Raji (cell line): ENCODE results near the gene ADAMTS2.

Experiments used
- POLR2A ChIP-seq: IDR thresholded peaks from 2 replicates; pipeline ENCODE4 v1.6.1; 2011; ENCODE audit warnings: low read depth, low read length, control low read depth; ENCODE audit not compliant: insufficient read depth

ADAMTS2 gene

GRCh38 chr5:179132586-179133355, 212.5 kb downstream of the ADAMTS2 start:
- TF ChIP-seq POLR2A: no peak

DNA sequence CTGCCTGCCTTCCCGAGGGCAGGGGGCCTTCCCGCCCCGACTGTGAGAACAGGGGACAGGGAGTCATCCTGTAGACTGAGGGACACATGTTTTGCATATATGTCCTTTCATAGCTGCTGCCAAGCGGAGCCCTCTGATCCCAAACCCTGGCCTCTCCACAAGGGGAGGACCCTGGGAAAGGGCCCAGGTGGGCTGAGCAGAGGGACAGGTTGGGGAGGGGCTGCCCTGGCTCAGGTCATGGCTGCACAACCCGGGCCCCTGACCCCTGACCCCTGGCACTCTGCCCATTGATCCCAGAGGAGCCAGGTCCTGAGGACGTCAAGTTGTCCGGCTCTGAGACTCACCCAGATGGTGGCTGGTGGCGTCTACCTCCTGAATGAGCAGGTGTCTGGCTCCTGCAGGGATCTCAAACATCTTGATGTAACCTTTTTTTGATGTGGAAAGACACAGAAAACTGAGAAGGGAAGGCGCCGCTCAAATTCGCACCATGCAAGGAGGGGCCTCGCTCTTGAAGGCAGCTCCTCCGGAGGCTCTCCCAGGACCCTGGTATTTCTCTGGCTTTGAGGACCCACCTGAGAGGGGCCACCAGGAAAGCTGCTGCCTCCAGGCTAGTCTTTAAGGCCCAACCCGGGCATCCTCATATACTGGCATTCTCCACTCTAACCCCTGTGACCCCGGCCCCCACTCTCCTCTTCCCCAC, 213.2 kb downstream of the ADAMTS2 start:
- no peak for TF ChIP-seq POLR2A

DNA sequence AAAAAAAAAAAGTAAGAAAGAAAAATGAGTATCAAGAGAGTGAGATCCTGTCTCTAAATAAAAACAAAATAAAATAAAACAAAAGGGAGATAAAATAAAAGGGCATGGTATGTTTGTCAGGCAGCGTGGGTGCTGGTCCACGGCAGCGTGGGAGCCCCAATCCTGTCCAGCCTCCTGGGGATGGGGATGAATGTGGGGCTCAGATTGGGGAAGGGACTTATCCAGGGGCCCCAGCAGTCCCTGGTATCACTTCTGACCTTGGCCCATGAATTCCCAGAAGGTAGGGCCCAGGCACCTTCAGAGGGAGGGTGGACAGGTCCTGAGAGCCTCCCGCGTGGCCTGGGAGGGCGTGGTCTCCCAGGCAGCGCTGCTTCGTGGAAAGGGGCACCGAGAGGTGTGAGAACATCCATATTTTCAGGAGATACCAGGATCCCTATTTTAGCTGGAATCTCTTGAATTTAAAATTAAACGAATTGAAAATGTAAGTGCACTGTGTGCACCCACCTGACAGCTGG, 213.9 kb downstream of the ADAMTS2 start:
- no peak for TF ChIP-seq POLR2A

- TF ChIP-seq POLR2A: no peak
These were observed 215.1 kb downstream of the ADAMTS2 start for GRCh38 chr5:179130101-179130681.

- no peak for TF ChIP-seq POLR2A
These were observed 215.6 kb downstream of the ADAMTS2 start for GRCh38 chr5:179129607-179130071.

- no peak for TF ChIP-seq POLR2A
These were observed 216.3 kb downstream of the ADAMTS2 start for GRCh38 chr5:179128976-179129375.

DNA sequence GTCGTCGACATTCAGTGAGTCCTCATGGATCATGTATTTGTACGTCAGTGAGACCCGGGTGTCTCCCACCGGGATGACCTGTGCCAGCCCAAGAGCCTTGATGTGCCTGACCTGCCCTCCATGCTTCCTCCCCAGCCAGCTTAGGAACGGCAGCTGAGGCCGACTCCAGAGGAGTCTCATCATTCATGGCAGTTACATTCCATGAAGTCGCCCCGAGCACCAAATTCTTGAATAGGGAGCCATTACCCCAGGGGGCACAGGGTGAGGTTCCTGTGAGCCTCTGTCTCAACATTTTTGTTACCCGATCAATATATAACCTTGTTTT, 217.3 kb downstream of the ADAMTS2 start:
- TF ChIP-seq POLR2A: no peak

DNA sequence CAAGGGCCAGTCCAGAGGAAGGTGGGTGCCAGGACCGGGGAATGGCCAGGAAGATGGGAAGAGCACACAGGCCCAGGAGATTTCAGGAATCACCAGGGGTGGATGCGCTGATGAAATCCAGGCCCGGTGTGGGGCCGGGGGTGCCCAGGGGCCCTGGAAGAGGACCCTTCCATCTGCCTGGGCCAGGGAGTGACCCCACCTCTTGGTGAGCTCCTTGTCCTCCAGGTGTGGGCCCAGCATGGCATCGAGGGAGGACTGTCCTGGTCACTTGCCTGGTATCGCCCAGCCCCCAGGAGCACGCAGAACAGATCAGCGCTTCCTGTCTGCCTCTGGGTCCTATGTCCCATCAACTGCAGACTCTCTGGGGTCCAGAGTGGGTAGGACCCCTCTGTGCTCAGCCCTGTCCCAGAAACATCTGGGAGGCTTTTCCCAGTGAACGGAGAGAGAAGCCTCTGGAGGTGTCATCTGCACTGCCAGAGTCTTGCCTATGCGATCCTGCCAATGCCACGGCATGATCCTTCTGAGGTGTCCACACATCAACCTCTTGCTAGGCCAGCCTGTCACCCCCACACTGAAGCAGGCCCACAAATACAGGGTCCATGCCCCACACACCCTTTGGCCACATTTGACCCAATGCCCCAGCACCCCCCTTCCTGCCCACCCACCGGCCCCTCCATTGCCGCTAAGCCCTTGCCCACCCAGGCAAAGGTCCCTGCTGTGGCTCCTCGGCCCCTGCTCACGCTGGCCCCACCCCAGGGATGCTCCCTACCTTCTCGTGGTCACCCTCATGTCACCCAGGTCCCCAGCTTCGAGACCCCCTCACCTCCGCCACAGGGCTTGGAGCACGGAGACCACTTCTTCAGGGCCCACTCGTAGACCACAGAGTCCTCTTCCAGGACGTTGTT, 217.9 kb downstream of the ADAMTS2 start:
- no peak for TF ChIP-seq POLR2A

DNA sequence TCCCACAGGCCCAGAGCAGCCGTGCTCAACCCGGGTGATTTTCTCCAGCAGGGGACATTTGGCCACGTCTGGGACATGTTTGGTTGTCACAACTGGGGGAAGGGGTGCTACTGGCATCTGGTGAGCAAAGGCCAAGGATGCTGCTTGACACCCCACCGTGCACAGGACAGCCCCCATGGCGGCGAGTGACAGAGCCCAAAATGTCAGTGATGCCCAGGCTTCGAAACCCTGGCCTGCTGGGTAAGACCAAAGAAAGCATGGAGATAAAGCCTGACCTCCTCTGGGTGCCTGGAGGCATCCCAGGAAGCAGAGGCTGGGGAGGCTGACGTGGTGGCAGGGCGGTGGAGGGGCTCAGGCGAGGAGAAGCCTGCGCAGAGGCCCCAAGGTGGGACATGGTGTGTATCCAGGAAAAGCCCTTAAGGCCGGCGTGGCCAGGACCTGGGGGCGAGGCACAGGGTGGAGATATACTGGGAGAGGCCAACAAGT, 218.7 kb downstream of the ADAMTS2 start:
- no peak for TF ChIP-seq POLR2A

DNA sequence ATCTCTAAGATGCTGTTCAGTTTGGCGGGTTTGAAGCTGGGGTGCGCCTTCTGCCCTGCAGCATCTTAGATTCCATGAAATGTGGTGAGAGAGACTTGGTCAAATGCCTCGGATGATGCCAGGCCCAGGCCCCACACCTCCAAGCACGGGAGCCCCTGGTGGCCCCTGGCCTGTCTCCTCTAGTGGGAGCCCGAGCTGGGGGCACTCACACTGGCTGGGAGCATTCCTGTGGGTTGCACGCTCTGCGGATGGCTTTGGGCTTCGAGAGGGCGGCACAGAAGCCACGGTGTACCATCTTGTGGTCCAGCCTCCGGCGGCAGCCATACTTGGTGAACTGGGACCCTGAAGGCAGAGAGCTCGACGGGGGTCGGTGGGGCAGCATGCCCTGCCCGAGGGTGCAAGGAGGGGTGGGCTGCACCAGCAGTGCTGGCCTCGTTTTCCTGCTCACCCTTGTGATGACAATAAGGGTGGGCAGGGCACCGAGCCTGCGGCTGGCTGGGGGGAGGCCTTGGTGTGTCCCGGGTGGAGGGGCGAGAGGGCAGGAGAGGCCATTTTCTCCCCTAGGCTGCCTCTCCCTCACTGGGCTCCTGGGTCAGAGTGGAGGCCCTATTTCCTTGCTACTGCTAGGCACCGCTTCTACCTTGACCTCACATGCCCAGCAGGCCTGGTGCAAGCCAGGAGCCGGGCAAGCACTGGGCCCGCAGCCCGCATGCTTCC, 219.3 kb downstream of the ADAMTS2 start:
- no peak for TF ChIP-seq POLR2A

DNA sequence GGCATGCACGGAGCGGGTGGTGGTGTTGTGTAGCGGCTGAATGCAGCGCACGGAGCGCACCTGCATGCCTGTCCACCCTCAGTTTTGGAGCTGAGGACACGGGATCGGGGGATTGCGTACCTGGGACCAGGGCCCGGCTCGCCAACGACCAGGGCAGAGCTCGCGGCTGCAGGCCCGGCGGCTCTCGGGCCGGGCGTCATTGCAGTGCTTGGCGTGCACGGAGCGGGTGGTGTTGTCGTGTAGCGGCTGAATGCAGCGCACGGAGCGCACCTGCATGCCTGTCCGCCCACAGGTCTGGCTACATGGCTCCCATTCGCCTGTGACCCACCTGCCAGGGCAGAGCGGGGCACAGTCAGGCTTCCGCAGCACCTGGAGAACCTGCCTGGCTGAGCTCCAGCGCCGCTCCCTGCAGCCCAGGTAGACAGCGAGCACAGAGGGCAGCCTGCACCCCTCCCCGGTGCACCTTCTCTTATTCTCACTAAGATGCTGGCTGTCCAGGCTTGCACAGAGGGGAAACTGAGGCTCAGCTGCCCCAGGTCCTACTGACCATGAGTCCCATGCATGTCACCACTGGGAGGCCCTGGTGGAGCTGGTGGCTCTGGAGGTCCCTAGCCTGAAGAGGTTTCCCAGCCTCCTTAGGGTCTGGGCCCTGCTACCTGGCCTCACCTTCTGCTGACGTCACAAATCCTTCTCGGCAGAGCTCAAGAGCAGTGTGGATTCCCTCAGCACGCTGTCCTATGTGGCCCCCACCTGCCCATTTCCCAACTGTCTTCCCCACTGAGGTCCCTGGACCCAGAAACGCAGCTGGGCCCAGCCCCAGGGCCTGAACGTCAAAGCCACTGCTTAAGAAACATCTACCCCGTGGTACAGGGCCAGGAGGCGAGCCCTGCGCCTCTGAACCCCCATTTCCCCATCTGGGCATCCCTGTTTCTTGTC, 220.1 kb downstream of the ADAMTS2 start:
- no peak for TF ChIP-seq POLR2A

DNA sequence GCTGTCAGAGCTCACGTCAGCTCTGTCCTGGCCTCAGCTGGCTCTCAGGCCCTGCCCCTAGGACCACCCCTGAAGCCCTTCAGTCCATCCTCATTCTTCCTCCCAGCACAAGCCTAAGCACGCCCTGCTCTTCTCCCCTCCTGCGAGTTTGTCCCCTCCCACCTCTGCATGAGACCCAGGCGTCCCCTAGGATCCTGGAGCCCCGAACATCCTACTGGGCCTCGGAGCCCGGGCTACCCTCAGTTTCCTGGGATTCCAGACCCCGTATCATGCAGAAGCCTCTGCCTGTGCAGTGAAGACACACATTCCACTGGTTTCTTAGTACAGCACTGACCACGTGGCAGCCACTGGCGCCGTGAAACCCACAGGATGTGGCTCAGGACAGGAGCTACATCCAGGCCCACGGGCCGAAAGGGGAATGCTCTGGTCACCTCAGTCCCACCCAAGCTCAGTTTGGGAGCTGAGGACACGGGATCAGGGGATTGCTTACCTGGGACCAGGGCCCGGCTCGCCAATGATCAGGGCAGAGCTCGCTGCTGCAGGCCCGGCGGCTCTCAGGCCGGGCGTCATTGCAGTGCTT, 220.9 kb downstream of the ADAMTS2 start:
- no peak for TF ChIP-seq POLR2A

DNA sequence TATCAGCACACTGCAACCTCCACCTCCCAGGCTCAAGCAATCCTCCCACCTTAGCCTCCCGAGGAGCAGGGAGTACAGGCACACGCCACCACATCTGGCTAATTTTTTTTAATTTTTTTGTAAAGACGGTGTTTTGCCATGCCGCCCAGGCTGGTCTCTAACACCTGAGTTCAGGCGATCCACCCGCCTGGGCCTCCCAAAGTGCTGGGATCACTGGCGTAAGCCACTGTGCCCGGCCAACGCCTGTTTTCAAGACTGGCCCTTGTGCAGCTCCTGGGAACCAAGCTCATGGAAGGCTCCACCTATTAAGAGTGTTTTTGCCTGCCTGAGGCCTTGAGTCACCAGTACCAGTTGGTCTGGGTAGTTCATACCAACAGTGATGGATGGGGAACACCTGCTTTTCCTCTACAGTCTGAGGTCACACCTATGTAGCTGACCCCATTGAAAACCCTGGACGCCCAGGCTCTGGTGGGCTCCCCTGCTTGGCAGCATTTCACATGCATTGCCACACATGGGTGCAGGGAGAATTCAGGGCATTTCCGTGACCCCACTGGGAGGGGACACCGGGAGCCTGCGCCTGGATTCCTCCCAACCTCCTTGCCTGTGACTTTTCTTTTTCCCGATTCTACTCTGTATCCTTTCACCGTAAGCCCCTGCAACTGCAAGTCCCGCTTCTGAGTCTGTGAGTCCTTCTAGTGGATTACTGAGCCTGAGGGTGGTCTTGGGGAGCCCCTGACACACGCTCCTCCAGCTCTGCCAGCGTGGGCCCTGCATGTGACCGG, 221.6 kb downstream of the ADAMTS2 start:
- no peak for TF ChIP-seq POLR2A

DNA sequence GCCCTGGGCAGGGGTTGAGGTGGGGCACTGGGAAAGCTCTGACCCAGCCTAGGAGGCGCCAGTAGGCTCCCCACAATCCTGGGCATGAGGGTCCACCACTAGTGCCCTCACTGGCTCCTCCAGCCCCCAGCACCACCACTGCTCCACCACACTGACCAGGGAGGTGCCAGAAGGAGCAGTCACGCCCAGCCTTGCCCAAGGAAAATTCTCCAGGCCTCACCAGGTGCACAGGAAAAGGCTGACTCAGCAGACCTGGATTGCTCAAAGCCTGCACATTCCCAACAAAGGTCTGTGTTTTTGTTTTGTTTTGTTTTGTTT, 222.2 kb downstream of the ADAMTS2 start:
- TF ChIP-seq POLR2A: no peak
